WERI-Rb-1 (cell line): Measurements from ENCODE around the gene ODAD4.
A peak's percentile ranks its signal among the peaks of the same experiment; 100 is the strongest.

Source experiments
- DNase-seq: peaks from one replicate; pipeline ENCODE4 v3.0.0-alpha.2; 2020
- H3K27ac ChIP-seq: fragments of 250-450 bp; sonication (Bioruptor Pico); 2 replicates; pipeline ENCODE4 v1.5.1; 2020; ENCODE audit warnings: mild to moderate bottlenecking, moderate library complexity
- H3K27me3 ChIP-seq: fragments of 250-450 bp; sonication (Bioruptor Pico); 2 replicates; pipeline ENCODE4 v1.5.1; 2021; ENCODE audit warnings: mild to moderate bottlenecking, low read depth, moderate library complexity; ENCODE audit not compliant: insufficient read depth, severe bottlenecking
- H3K36me3 ChIP-seq: fragments of 250-450 bp; sonication (Bioruptor Pico); 2 replicates; pipeline ENCODE4 v1.5.1; 2020; ENCODE audit warnings: mild to moderate bottlenecking, moderate library complexity
- H3K4me3 ChIP-seq: 2 replicates; pipeline ENCODE4 v1.5.1; 2011; ENCODE audit warnings: low read depth, mild to moderate bottlenecking, control low read depth, low read length
- H3K9me3 ChIP-seq: fragments of 250-450 bp; sonication (Bioruptor Pico); 2 replicates; pipeline ENCODE4 v1.5.1; 2021; ENCODE audit warnings: mild to moderate bottlenecking, moderate library complexity; ENCODE audit not compliant: severe bottlenecking
- CTCF ChIP-seq: IDR thresholded peaks from 2 replicates; pipeline ENCODE4 v1.5.1; 2011; ENCODE audit warnings: low read depth, mild to moderate bottlenecking, control low read depth, inconsistent platforms, low read length

Gene ODAD4

GRCh38 chr17:41909088-41909487 is 21.3 kb upstream of the ODAD4 start:
- no peaks in the 10 kb centered on the region for H3K27me3 ChIP-seq
- no peak for TF ChIP-seq CTCF
- peak; percentile 56 for DNase-seq
- no peak overlapping the region for H3K4me3 ChIP-seq
- H3K9me3 ChIP-seq, result no peaks in the 10 kb centered on the region
- peaks cover 94% of the 10 kb centered on the region for H3K36me3 ChIP-seq
- H3K27ac ChIP-seq, result peak overlapping the region; percentile 93

GRCh38 chr17:41910701-41911391 is 19.6 kb upstream of the ODAD4 start:
- peak overlapping the region; percentile 93 for H3K27ac ChIP-seq
- 0 out of 2 replicates have a peak, but pooled peaks have one; percentile 5 for TF ChIP-seq CTCF
- peak; percentile 95 for DNase-seq

GRCh38 chr17:41912925-41913324 is 17.5 kb upstream of the ODAD4 start:
- H3K27ac ChIP-seq, result peak overlapping the region; percentile 37
- no peaks in the 10 kb centered on the region for H3K9me3 ChIP-seq
- H3K36me3 ChIP-seq, result peaks cover 99% of the 10 kb centered on the region
- TF ChIP-seq CTCF, result peak; percentile 39; the same call in 1 of the 2 replicates
- no peak for DNase-seq
- H3K4me3 ChIP-seq, result no peak overlapping the region
- no peaks in the 10 kb centered on the region for H3K27me3 ChIP-seq

More at GRCh38 chr17:41910701-41911391, 19.6 kb upstream of the ODAD4 start:
- H3K4me3 ChIP-seq, result no peak overlapping the region
- H3K9me3 ChIP-seq, result no peaks in the 10 kb centered on the region
- peaks cover 95% of the 10 kb centered on the region for H3K36me3 ChIP-seq
- no peaks in the 10 kb centered on the region for H3K27me3 ChIP-seq

GRCh38 chr17:41913798-41914197 is 16.6 kb upstream of the ODAD4 start:
- no peaks in the 10 kb centered on the region for H3K27me3 ChIP-seq
- H3K4me3 ChIP-seq, result no peak overlapping the region
- TF ChIP-seq CTCF, result no peak
- no peak for DNase-seq
- H3K27ac ChIP-seq, result peak overlapping the region; percentile 37
- H3K36me3 ChIP-seq, result peaks cover 100% of the 10 kb centered on the region
- no peaks in the 10 kb centered on the region for H3K9me3 ChIP-seq

GRCh38 chr17:41914358-41914766 is 16.1 kb upstream of the ODAD4 start:
- no peak for DNase-seq
- Histone ChIP-seq H3K36me3 (peaks cover 94% of the 10 kb centered on the region), H3K4me3 (no peak overlapping the region), H3K27me3 (no peaks in the 10 kb centered on the region), H3K27ac (peak overlapping the region; percentile 37), H3K9me3 (no peaks in the 10 kb centered on the region)
- TF ChIP-seq CTCF, result no peak

- Histone ChIP-seq H3K9me3 (no peaks in the 10 kb centered on the region), H3K4me3 (no peak overlapping the region), H3K27ac (peak overlapping the region; percentile 37), H3K27me3 (no peaks in the 10 kb centered on the region), H3K36me3 (peaks cover 88% of the 10 kb centered on the region)
- no peak for TF ChIP-seq CTCF
- no peak for DNase-seq
Measured at GRCh38 chr17:41915020-41915419, 15.4 kb upstream of the ODAD4 start.
